Muscle of back (tissue), 11 donors: ENCODE results near the gene PLA2G12B. TPM values are rescaled to one million over a fixed set of nuclear protein-coding genes. Genes with fewer than 3 reads are reported as not detected.
"Not testable (repeated sequence)": the region's sequence is repeated elsewhere in the genome, so short reads cannot be mapped to it uniquely, and the experiment has no call there.

Experiments used
- DNase-seq, 3 donors: peaks; one replicate each; pipeline versions ENCODE4 v3.0.0 to v3.0.0-alpha.2; 2013
- polyA plus RNA-seq, 10 donors: library from polyadenylated mRNA; unstranded; fragments of 120-200 nt; gene quantifications; one replicate each; pipeline ENCODE4 v1.2.1, GENCODE V29; 2013; ENCODE audit not compliant: insufficient read length in 10 of 10

Gene PLA2G12B
- polyA plus RNA-seq, 10 donors, result 0.14 to 0.18 TPM; not detected in 8

GRCh38 chr10:72943498-72944234, 10.9 kb downstream of the PLA2G12B start:
- no peak for DNase-seq

DNA sequence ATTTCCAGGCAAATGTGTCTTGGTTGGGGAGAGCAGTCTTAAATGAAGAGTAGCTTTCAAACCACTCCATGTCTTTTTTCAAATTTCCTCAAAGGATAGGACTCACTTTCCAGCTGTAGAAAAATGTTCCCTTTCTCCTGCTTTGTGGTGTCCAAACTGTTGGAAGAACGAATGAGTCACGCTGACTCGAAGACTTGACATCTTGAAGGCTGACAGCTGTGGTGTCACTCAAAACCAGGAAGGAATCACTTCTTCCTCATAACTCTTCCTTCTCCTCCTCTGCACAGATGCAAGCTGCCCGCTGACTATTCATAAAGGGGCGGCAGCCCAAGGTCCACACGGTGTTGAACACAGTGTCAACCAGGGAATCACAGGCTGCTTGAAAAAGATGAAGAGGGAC, 19.2 kb downstream of the PLA2G12B start:
- DNase-seq, result no peak

- DNase-seq, result no peak
These were observed 22.2 kb downstream of the PLA2G12B start for GRCh38 chr10:72932259-72933015.

DNA sequence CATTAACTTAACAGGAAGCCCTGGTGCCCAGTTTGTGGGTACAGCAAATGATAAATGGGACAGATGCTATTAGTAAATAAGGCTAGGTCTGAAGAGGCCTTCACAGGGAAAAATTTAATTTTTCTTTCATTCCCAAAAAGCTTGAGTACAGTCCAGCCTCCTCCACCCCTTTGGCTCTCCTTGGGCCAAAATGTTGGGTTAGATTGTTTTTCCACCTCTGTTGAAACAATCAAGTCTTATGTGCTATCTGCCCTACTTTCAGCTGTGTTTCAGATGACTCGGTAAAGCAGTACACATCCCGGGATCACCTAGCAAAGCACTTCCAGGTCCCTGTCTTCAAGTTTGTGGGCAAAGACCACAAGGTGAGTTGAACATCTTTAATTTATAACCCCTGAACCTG, 24.3 kb downstream of the PLA2G12B start:
- peak in 2 of 3 donors; percentile 23 to 39 for DNase-seq

GRCh38 chr10:72928798-72929197, 25.8 kb downstream of the PLA2G12B start:
- DNase-seq, result no peak

GRCh38 chr10:72927485-72927884, 27.1 kb downstream of the PLA2G12B start:
- DNase-seq, result no peak

DNA sequence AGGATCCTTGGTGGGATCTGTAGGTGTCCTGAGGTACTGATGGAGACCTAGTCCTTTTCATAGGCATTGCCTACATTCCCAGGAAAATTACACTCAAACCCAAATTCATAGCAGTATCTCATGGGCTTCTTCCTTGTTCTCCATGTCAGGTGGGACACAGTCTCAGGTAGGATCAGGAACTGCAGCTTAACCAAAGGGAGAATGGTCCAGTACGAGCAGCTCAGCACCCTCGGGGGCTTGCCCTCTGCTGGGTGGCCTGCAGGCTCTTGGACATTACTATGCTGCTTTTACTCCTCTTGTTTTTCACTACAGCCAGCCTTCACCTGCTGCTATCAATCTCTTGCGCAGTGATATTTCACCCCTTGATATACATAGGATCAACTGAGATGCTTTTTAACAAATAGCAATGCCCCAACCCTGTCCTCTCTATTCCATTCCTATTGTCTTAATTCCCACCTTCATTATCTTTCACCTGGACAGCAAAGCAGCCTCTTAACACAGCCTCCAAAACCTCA, 28.6 kb downstream of the PLA2G12B start:
- DNase-seq, result no peak

DNA sequence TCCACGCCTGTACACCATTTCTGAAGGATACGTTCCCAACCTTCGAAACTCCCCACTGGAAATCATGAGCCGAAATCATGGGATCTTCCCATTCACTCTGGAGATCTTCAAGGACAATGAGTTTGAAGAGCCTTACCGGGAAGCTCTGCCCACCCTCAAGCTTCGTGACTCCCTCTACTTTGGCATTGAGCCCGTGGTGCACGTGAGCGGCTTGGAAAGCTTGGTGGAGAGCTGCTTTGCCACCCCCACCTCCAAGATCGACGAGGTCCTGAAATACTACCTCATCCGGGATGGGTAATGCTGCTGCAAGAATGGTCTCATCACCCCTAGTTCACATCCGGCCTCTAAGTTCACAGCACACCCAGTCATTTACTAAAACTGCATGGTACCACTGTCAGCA, 30.3 kb downstream of the PLA2G12B start:
- DNase-seq, result no peak

DNA sequence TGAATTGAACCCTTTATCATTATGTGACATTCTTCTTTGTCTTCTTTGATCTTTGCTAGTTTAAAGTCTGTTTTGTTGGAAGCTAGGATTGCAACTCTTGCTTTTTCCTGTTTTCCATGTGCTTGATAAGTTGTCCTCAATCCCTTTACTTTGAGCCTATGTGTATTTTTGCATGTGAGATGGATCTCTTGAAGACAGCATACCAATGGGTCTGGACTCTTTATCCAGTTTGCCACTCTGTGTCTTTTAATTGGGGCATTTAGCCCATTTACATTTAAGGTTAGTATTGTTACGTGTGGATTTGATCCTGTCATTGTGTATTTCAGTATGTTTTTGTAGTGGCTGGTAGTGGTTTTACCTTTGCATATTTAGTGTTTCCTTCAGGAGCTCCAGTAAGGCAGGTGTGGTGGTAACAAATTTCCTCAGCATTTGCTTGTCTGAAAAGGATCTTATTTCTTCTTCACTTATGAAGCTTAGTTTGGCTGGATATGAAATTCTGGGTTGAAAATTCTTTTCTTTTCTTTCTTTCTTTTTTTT, 33.4 kb downstream of the PLA2G12B start:
- not testable (repeated sequence) for DNase-seq

GRCh38 chr10:72918352-72918751, 36.3 kb downstream of the PLA2G12B start:
- DNase-seq, result no peak

DNA sequence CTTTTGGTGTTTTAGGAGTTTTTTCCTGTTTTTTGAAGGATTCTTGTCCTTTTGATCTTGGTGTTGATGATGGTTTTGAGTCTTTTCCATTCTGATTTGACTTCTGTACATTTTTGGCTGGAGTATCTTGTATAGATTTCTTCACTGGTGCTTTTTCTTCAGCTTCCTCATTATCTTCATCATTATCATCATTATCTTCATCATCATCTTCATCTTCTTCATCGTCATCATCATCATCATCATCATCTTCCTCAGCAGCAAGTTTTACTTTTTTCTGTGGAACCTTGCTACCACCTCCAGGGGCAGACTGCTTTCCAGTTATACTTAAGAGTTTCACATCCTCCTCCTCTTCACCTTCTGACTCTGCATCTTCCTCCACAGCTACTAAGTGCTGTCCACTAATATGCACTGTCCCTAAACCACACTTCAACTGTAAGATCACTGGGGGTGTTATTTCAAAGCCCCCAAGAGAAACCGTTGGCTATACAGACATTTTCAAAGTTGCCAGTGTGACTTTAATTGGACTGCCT, 36.7 kb downstream of the PLA2G12B start:
- DNase-seq, result not testable (repeated sequence)

DNA sequence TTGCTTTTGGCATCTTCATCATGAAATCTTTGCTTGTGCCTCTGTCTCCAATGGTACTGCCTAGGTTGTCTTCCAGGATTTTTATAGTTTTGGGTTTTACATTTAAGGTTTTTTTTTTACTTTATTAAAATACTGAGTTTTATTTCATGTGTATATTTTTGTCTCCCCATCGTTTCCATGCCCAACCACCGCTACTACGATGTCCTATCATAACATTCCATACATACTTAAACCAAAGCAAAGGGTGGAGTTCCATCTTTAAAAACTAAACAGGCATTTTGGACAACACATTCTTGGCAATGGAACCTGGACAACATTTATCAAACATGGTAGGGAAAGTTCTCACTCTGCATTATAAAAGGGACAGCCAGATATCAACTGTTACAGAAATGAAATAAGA, 37.4 kb downstream of the PLA2G12B start:
- DNase-seq, result not testable (repeated sequence)

DNA sequence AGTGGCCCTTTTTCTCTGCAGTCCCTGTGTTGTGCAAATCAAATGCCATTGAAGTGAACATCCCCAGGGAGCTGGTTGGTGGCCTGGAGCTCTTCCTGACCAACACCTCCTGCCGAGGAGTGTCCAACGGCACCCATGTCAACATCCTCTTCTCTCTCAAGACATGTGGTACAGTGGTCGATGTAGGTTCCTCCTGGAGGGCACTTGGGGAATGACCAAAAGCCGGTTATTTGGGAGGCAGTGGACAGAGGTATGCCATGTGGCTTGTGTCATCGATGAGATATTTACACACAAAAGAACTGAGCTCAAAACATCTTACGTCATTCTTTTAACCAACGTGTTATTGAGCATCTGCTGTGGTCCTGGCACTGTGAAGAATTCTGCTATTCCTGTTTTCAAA, 41.3 kb downstream of the PLA2G12B start:
- no peak for DNase-seq

GRCh38 chr10:72912736-72913135, 41.9 kb downstream of the PLA2G12B start:
- DNase-seq, result no peak

DNA sequence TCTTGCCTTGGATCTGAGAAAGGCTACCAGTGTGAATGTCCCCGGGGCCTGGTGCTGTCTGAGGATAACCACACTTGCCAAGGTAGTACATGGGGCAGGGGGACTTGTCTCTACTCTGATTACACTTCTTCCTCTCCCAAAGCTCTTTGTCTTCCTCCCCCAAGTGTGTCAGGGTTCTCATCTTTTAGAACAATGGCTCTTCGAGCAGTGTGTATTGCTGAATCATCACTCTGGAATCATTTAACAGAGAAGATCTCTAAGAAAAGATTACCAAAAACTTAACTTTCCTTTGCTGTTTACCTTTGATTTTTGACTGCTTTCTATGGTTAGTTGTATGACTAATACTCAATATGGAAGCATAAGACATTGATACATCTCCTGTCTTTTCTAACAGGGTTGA, 42.8 kb downstream of the PLA2G12B start:
- no peak for DNase-seq

- DNase-seq, result no peak
These were observed 43.9 kb downstream of the PLA2G12B start for GRCh38 chr10:72910705-72911104.

DNA sequence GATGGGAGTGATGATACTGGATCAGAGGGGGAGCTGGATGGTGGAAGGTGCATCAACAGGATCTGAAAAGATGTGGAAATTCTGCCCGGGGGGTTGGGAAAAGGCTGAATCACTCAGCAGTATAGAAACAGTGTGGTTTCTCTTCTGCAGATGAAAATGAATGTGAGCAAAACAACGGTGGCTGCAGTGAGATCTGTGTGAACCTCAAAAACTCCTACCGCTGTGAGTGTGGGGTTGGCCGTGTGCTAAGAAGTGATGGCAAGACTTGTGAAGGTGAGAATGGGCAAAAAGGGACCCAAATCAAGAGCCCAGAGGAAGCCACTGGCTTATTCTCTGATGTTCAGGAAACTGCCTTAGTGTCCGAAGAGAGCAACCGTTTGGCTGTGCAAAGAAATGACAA, 48.2 kb downstream of the PLA2G12B start:
- DNase-seq, result no peak

GRCh38 chr10:72904806-72905205, 49.8 kb downstream of the PLA2G12B start:
- DNase-seq, result no peak

DNA sequence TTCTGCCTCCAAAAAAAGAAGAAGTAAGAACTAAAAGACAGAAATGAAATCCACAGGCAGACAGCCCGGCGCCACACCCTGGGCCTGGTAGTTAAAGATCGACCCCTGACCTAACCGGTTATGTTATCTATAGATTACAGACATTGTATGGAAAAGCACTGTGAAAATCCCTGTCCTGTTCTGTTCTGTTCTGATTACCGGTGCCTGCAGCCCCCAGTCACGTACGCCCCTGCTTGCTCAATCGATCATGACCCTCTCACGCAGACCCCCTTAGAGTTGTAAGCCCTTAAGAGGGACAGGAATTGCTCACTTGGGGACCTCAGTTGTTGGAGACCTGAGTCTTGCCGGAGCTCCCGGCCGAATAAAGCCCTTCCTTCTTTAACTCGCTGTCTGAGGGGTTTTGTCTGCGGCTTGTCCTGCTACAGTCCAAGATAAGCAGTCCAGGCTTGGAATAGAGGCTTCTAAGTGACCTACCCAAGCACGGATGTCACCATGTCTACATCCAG, 50.6 kb downstream of the PLA2G12B start:
- DNase-seq, result not testable (repeated sequence)

DNA sequence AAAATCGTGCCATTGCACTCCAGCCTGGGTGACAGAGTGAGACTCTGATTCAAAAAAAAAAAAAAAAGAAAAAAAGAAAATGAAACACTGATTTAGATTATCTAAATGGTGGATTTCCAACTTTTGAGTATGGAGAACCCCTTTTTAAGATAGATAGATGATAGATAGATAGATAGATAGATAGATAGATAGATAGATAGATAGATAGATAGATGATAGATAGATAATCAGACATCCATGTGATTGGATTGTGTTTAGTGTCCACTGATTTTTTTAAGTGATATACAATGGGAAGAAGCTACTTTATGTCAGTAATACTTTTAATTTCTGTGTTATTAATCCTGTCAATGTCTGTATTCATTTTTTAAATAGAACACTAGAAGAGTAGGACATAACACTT, 55.1 kb downstream of the PLA2G12B start:
- no peak for DNase-seq

DNA sequence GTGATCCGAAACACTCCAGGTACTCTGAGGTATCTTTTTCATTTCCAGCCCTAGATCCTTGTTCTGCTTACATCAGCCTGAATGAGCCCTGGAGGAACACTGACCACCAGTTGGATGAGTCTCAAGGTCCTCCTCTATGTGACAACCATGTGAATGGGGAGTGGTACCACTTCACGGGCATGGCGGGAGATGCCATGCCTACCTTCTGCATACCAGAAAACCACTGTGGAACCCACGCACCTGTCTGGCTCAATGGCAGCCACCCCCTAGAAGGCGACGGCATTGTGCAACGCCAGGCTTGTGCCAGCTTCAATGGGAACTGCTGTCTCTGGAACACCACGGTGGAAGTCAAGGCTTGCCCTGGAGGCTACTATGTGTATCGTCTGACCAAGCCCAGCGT, 56.0 kb downstream of the PLA2G12B start:
- DNase-seq, result no peak

GRCh38 chr10:72895236-72895850, 59.3 kb downstream of the PLA2G12B start:
- DNase-seq, result no peak
